Muscle layer of duodenum (tissue), 2 donors: Measurements from ENCODE around the gene TUSC2.

Experiments used
- H3K27ac ChIP-seq: one replicate; pipeline ENCODE4 v1.7.0; 2013; ENCODE audit warnings: mild to moderate bottlenecking, low read length
- H3K27me3 ChIP-seq: one replicate; pipeline ENCODE4 v1.7.0; 2013; ENCODE audit warnings: low read depth, mild to moderate bottlenecking, control low read depth, low read length
- H3K36me3 ChIP-seq, 2 donors: one replicate each; pipeline ENCODE4 v1.7.0; 2013; ENCODE audit warnings: low read length in 2 of 2, control low read depth in 1 of 2, mild to moderate bottlenecking in 1 of 2; ENCODE audit not compliant: insufficient read depth in 2 of 2, control insufficient read depth in 1 of 2
- H3K4me1 ChIP-seq, 2 donors: one replicate each; pipeline ENCODE4 v1.7.0; 2013; ENCODE audit warnings: low read length in 2 of 2, mild to moderate bottlenecking in 2 of 2, control low read depth in 1 of 2, moderate library complexity in 1 of 2; ENCODE audit not compliant: insufficient read depth in 2 of 2, control insufficient read depth in 1 of 2
- H3K4me3 ChIP-seq, 2 donors: one replicate each; pipeline ENCODE4 v1.7.0; 2013; ENCODE audit warnings: low read length in 2 of 2, low read depth in 1 of 2, mild to moderate bottlenecking in 1 of 2
- H3K9me3 ChIP-seq, 2 donors: one replicate each; pipeline ENCODE4 v1.7.0; 2013; ENCODE audit warnings: low read length in 2 of 2, control low read depth in 1 of 2, mild to moderate bottlenecking in 1 of 2; ENCODE audit not compliant: control insufficient read depth in 1 of 2
- donor health status: healthy.

The TUSC2 gene

GRCh38 chr3:50341537-50341936, 13.5 kb upstream of the TUSC2 start:
- H3K4me1 ChIP-seq, result peaks cover 13 to 47% of the 10 kb centered on the region in 2 donors
- H3K9me3 ChIP-seq, result no peaks in the 10 kb centered on the region
- H3K27me3 ChIP-seq, result no peaks in the 10 kb centered on the region
- peak overlapping the region; percentile 59 to 74 for H3K4me3 ChIP-seq
- H3K27ac ChIP-seq, result no peak overlapping the region
- peaks cover 0 to 6% of the 10 kb centered on the region in 2 donors for H3K36me3 ChIP-seq

DNA sequence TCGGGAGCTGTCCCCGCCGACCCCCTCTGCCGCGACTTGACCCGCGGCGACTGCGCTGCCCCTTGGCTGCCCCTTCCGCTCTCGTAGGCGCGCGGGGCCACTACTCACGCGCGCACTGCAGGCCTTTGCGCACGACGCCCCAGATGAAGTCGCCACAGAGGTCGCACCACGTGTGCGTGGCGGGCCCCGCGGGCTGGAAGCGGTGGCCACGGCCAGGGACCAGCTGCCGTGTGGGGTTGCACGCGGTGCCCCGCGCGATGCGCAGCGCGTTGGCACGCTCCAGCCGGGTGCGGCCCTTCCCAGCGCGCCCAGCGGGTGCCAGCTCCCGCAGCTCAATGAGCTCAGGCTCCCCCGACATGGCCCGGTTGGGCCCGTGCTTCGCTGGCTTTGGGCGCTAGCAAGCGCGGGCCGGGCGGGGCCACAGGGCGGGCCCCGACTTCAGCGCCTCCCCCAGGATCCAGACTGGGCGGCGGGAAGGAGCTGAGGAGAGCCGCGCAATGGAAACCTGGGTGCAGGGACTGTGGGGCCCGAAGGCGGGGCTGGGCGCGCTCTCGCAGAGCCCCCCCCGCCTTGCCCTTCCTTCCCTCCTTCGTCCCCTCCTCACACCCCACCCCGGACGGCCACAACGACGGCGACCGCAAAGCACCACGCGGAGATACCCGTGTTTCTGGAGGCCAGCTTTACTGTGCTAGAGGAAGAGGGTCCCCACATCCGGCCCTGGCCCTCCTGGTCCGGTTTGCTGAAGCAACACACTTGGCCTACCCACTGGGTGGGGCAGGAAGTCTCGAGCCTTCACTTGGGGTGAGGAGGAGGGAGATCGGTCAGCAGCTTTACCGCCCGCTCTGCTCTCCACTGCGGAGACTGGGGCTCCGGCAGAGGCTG, 12.7 kb upstream of the TUSC2 start, which contains the start of gene RASSF1:
TSS of gene RASSF1 (minus strand) at position 389 of the 882 bp plus-strand sequence. CDS start at position 358, 31 bp downstream.
- Histone ChIP-seq H3K9me3 (no peaks in the 10 kb centered on the region), H3K27ac (peak within 1 kb of the TSS; percentile 69), H3K36me3 (peaks cover 0 to 8% of the 10 kb centered on the region in 2 donors), H3K4me3 (peak within 1 kb of the TSS; percentile 59 to 74), H3K27me3 (no peaks in the 10 kb centered on the region), H3K4me1 (peaks cover 13 to 51% of the 10 kb centered on the region in 2 donors)

DNA sequence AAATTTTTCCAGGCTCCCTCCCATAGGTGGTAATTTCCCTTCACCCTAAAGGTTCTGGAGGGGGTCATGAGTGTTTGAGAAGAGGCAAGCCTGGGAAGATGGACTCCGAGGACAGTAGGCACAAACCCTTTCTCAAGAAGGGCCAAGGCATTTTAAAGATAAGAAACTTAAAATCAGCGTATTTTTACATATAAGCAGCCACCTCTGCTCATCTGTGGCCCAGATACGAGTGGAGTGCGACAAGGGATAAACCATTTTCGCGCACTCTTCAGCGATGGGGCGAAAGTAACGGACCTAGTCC, 12.1 kb upstream of the TUSC2 start:
- Histone ChIP-seq H3K4me1 (peaks cover 13 to 47% of the 10 kb centered on the region in 2 donors), H3K4me3 (peak overlapping the region; percentile 59 to 74), H3K27me3 (no peaks in the 10 kb centered on the region), H3K27ac (peak overlapping the region; percentile 69), H3K9me3 (no peaks in the 10 kb centered on the region), H3K36me3 (peaks cover 0 to 8% of the 10 kb centered on the region in 2 donors)

DNA sequence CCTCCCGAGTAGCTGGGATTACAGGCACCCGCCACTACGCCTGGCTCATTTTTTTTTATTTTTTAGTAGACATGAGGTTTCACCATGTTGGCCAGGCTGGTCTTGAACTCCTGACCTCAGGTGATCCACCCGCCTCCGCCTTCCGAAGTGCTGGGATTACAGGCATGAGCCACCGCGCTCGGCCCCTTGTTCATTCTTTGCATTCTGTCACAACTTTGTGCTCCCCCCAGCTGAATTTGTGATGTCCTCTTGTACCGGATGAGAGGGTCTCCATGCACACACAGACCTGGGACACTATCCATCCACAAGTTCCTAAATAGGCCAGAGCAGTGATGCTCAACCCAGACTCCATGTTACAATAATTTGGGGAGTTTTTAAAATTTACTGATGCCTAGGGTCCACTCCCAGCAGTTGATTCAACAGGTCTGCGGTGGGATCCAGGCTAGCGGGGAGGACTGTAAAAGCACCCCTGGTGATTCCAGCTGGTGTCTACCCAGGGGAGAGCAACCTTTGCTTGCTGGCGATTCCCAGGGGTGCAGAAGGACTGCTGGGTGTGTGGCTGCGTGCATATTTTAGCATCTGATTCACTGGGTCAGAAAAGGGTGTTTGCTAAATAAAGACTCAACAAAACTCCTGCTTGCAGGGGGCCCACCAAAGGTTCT, 11.6 kb upstream of the TUSC2 start:
- peak overlapping the region; percentile 69 for H3K27ac ChIP-seq
- H3K27me3 ChIP-seq, result no peaks in the 10 kb centered on the region
- no peaks in the 10 kb centered on the region for H3K9me3 ChIP-seq
- peaks cover 13 to 46% of the 10 kb centered on the region in 2 donors for H3K4me1 ChIP-seq
- H3K36me3 ChIP-seq, result peaks cover 0 to 8% of the 10 kb centered on the region in 2 donors
- peak overlapping the region; percentile 59 to 74 for H3K4me3 ChIP-seq

- Histone ChIP-seq H3K9me3 (no peaks in the 10 kb centered on the region), H3K4me1 (peaks cover 13 to 49% of the 10 kb centered on the region in 2 donors), H3K36me3 (peaks cover 0 to 8% of the 10 kb centered on the region in 2 donors), H3K4me3 (peak overlapping the region; percentile 18 to 21), H3K27me3 (no peaks in the 10 kb centered on the region), H3K27ac (peak overlapping the region; percentile 94)
Measured at GRCh38 chr3:50338965-50339364, 10.9 kb upstream of the TUSC2 start.

DNA sequence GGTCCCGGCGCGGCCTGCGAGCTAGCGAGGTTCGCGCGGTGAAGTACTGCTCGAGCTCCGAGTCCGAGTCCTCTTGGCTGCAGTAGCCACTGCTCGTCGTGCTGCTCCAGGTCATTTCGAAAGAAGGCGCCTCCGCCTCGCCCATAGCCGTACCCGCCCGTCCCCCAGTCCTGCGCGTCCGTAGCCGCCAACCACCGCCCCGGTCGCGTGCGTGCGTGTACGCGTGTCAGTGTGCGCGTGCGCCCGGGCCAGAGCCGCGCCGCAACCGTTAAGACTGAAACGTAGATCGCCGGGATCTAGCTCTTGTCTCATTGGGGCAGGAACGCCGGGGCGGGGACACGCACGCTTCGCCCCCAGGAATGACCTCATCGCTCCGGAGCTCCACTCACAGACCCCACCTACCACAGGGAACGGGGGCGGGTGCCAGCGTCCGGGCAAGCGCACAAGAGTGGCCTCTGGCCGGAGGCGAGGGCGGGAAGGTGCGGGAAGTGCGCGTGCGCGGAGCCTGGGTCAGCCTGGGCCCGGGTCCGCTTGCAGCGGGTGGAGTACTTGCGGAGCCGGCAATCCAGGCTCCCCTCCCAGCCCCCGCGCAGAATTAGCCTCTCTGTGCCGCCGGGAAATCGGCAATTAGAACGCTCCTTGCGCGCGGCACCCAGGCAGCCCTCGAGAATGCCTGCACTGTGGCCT, 9.3 kb upstream of the TUSC2 start:
- H3K27ac ChIP-seq, result peak overlapping the region; percentile 94
- peaks cover 13 to 55% of the 10 kb centered on the region in 2 donors for H3K4me1 ChIP-seq

GRCh38 chr3:50336452-50337174, 8.6 kb upstream of the TUSC2 start:
- Histone ChIP-seq H3K27ac (peak overlapping the region; percentile 94), H3K36me3 (peaks cover 0 to 13% of the 10 kb centered on the region in 2 donors), H3K4me1 (peaks cover 12 to 50% of the 10 kb centered on the region in 2 donors), H3K4me3 (peak overlapping the region; percentile 84 to 85), H3K9me3 (no peaks in the 10 kb centered on the region), H3K27me3 (no peaks in the 10 kb centered on the region)

More for the DNA sequence above, 9.3 kb upstream of the TUSC2 start:
- Histone ChIP-seq H3K27me3 (no peaks in the 10 kb centered on the region), H3K4me3 (peak overlapping the region; percentile 84 to 85), H3K36me3 (peaks cover 0 to 8% of the 10 kb centered on the region in 2 donors), H3K9me3 (no peaks in the 10 kb centered on the region)

GRCh38 chr3:50334339-50335075, 6.5 kb upstream of the TUSC2 start:
- H3K27ac ChIP-seq, result peak overlapping the region; percentile 41
- peaks cover 19 to 32% of the 10 kb centered on the region in 2 donors for H3K36me3 ChIP-seq
- H3K27me3 ChIP-seq, result no peaks in the 10 kb centered on the region
- no peak overlapping the region for H3K4me3 ChIP-seq
- no peaks in the 10 kb centered on the region for H3K9me3 ChIP-seq
- peaks cover 6 to 32% of the 10 kb centered on the region in 2 donors for H3K4me1 ChIP-seq

DNA sequence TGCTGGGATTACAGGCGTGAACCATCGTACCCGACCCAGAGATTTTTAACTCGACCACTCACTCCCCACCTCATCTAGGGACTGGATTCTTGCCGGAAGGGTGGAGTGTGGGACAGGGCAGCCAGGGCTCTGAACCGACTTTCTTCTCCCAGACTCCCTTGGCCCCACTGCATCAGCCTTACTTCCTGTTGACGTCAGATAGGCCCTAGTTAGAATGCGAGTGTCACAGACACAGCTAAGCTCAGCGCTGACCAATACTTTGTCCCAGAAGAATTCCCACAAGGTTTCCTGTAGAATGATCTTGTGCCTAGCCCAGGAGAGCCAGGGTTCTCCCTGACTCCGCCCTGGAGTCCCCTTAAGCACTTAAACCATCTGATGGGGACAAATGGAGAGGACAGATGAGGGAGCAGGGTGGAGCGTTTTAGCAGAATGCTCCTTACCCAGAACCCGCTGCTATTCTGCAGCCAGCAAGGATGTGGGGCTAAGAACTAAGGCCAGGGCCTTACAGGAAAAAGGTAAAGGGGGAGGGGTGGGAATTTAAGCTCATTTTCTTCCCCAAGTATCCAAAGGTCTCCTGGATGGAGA, 5.8 kb upstream of the TUSC2 start:
- H3K4me3 ChIP-seq, result no peak overlapping the region
- peaks cover 20 to 32% of the 10 kb centered on the region in 2 donors for H3K36me3 ChIP-seq
- H3K4me1 ChIP-seq, result peaks cover 3 to 32% of the 10 kb centered on the region in 2 donors
- no peaks in the 10 kb centered on the region for H3K27me3 ChIP-seq
- no peaks in the 10 kb centered on the region for H3K9me3 ChIP-seq
- H3K27ac ChIP-seq, result peak overlapping the region; percentile 41

DNA sequence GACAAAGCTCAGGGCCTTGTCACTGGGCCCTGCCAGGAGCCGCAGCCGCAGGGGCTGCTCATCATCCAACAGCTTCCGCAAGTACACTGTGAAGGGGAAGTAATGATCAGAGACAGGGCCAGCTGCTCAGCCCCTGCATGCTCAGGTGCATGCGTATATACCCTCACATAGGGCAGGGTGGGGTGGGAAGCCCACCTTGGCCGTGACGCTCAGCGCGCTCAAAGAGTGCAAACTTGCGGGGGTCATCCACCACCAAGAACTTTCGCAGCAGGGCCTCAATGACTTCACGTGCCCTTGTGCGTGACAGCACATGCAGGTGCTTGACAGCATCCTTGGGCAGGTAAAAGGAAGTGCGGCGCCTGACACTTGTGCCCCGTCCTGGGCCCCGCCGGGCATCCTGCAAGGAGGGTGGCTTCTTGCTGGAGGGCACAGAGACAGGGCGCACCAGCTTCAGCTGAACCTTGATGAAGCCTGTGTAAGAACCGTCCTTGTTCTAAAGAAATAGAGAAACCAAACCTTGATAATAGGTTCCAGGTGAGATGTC, 3.4 kb upstream of the TUSC2 start:
- no peak overlapping the region for H3K27ac ChIP-seq
- H3K27me3 ChIP-seq, result no peaks in the 10 kb centered on the region
- no peaks in the 10 kb centered on the region for H3K9me3 ChIP-seq
- H3K36me3 ChIP-seq, result peaks cover 20 to 26% of the 10 kb centered on the region in 2 donors
- peaks cover 11 to 39% of the 10 kb centered on the region in 2 donors for H3K4me1 ChIP-seq
- H3K4me3 ChIP-seq, result no peak overlapping the region
